ENCODE results near the gene DNMT3A. TPM values are rescaled to one million over a fixed set of nuclear protein-coding genes. Genes with fewer than 3 reads are reported as not detected.

The DNMT3A gene
- total RNA-seq, 4 donors from 2014 or later: 14.7 to 40.2 (median 18.3) TPM

- no peaks in the 10 kb centered on the region for H3K9me3 ChIP-seq
- H3K27ac ChIP-seq: no peak overlapping the region
- H3K27me3 ChIP-seq: no peaks in the 10 kb centered on the region
- H3K4me3 ChIP-seq: no peak overlapping the region
- no peak for TF ChIP-seq POLR2A (IDR thresholded peaks at IDR 0.05)
- no peak for TF ChIP-seq POLR2AphosphoS5 (IDR thresholded peaks at IDR 0.05)
- TF ChIP-seq EP300 (IDR thresholded peaks at IDR 0.05): no peak
- no peak for TF ChIP-seq CTCF (IDR thresholded peaks at IDR 0.05)
- peaks cover 0 to 10% (median 0%) of the 10 kb centered on the region in 3 donors for H3K4me1 ChIP-seq
- no peak for ATAC-seq
- no peaks in the 10 kb centered on the region for H3K36me3 ChIP-seq
- 32 to 48% methylated on average over 4 of the region's 4 CpGs for WGBS, 2 donors (ENCODE audit: low coverage in 1 of 2)
These were observed 143.6 kb downstream of the DNMT3A start for GRCh38 chr2:25198209-25198525.

- no peaks in the 10 kb centered on the region for H3K27me3 ChIP-seq
- WGBS, 2 donors (ENCODE audit: low coverage in 1 of 2): 58 to 83% methylated on average over 7 to 10 of the region's 12 CpGs
- H3K27ac ChIP-seq: no peak overlapping the region
- ATAC-seq: no peak
- peaks cover 0 to 10% (median 0%) of the 10 kb centered on the region in 3 donors for H3K4me1 ChIP-seq
- no peaks in the 10 kb centered on the region for H3K36me3 ChIP-seq
- no peak overlapping the region for H3K4me3 ChIP-seq
- TF ChIP-seq POLR2AphosphoS5 (IDR thresholded peaks at IDR 0.05) (no peak), POLR2A (IDR thresholded peaks at IDR 0.05) (no peak), CTCF (IDR thresholded peaks at IDR 0.05) (no peak), EP300 (IDR thresholded peaks at IDR 0.05) (no peak)
- H3K9me3 ChIP-seq: no peaks in the 10 kb centered on the region
These were observed 144.2 kb downstream of the DNMT3A start for GRCh38 chr2:25197336-25198208.

- Histone ChIP-seq H3K27ac (no peak overlapping the region), H3K9me3 (no peaks in the 10 kb centered on the region), H3K36me3 (no peaks in the 10 kb centered on the region), H3K4me1 (peaks cover 0 to 10% (median 0%) of the 10 kb centered on the region in 3 donors), H3K4me3 (no peak overlapping the region), H3K27me3 (no peaks in the 10 kb centered on the region)
- no peak for ATAC-seq
- 86 to 91% methylated on average over 6 to 8 of the region's 9 CpGs for WGBS, 2 donors (ENCODE audit: low coverage in 1 of 2)
- TF ChIP-seq CTCF (IDR thresholded peaks at IDR 0.05): no peak
- TF ChIP-seq POLR2AphosphoS5 (IDR thresholded peaks at IDR 0.05): no peak
- TF ChIP-seq POLR2A (IDR thresholded peaks at IDR 0.05): no peak
- no peak for TF ChIP-seq EP300 (IDR thresholded peaks at IDR 0.05)
These were observed 147.1 kb downstream of the DNMT3A start for GRCh38 chr2:25194576-25195122.

DNA sequence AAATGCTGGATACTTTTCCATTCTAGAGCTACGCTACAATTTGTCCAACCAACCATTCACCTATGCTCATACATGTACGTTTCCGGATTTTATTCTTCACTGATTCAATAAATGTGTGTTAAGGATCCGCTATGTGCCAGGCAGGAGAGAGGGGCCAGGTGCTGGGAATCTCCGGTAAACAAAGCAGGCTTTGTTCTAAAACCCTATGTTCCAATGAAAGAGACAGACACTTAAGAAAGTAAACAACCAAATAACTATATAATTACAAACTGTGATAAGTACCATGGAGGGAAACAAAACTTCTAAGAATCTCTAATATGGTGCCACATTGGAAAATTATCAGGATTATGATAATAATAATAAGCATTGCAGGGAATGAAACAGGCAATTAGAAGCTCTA, 151.2 kb downstream of the DNMT3A start:
- H3K27me3 ChIP-seq: no peaks in the 10 kb centered on the region
- no peaks in the 10 kb centered on the region for H3K36me3 ChIP-seq
- no peak overlapping the region for H3K27ac ChIP-seq
- H3K4me3 ChIP-seq: no peak overlapping the region
- ATAC-seq: no peak
- TF ChIP-seq CTCF (IDR thresholded peaks at IDR 0.05) (no peak), POLR2AphosphoS5 (IDR thresholded peaks at IDR 0.05) (no peak), EP300 (IDR thresholded peaks at IDR 0.05) (no peak), POLR2A (IDR thresholded peaks at IDR 0.05) (no peak)
- 75 to 91% methylated on average over 5 of the region's 5 CpGs for WGBS, 2 donors (ENCODE audit: low coverage in 1 of 2)
- H3K4me1 ChIP-seq: no peaks in the 10 kb centered on the region
- H3K9me3 ChIP-seq: no peaks in the 10 kb centered on the region

DNA sequence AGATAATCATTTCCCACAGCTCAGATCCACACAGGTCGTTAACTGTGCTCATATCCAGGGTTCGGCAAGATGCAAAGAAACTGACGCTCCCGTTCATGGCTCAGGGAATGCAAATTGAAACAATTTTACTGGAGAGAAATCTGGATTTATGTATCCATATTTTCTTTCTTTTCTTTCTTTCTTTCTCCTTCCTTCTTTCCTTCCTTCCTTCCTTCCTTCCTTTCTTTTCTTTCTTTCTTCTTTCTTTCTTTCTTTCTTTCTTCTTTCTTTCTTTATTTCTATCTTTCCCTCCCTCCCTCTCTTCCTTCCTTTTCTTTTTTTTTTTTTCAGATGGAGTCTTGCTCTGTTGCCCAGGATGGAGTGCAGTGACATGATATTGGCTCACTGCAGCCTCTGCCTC, 153.3 kb downstream of the DNMT3A start:
- WGBS, 2 donors (ENCODE audit: low coverage in 1 of 2): 83 to 89% methylated on average over 3 to 4 of the region's 4 CpGs
- no peak for TF ChIP-seq POLR2AphosphoS5 (IDR thresholded peaks at IDR 0.05)
- TF ChIP-seq EP300 (IDR thresholded peaks at IDR 0.05): no peak
- no peak for TF ChIP-seq POLR2A (IDR thresholded peaks at IDR 0.05)
- no peak for TF ChIP-seq CTCF (IDR thresholded peaks at IDR 0.05)
- no peak for ATAC-seq
- H3K36me3 ChIP-seq: no peaks in the 10 kb centered on the region
- H3K27me3 ChIP-seq: no peaks in the 10 kb centered on the region
- no peaks in the 10 kb centered on the region for H3K9me3 ChIP-seq
- H3K4me3 ChIP-seq: no peak overlapping the region
- no peaks in the 10 kb centered on the region for H3K4me1 ChIP-seq
- H3K27ac ChIP-seq: no peak overlapping the region
